DND-41 (cell line): ENCODE measurements around the gene SEPTIN10.

Experiments used
- ATAC-seq: fragments of 200-7000 bp; cut with Tn5 transposase; 3 replicates; pipeline ENCODE4 v1.9.1; 2021; ENCODE audit warnings: low read depth; ENCODE audit not compliant: insufficient read depth
- DNase-seq: peaks from one replicate; pipeline ENCODE4 v3.0.0-alpha.2; 2020
- H2AFZ ChIP-seq: 2 replicates; pipeline ENCODE4 v1.6.0; 2012; ENCODE audit warnings: low read depth, low read length
- H3K27ac ChIP-seq: 2 replicates; pipeline ENCODE4 v1.5.1; 2012; ENCODE audit warnings: low read length, inconsistent platforms
- H3K27me3 ChIP-seq: fragments of 200-600 bp; sonication (generic); 2 replicates; pipeline ENCODE4 v1.6.0; 2012; ENCODE audit warnings: low read length, mild to moderate bottlenecking, inconsistent platforms; ENCODE audit not compliant: insufficient read depth, poor library complexity
- H3K36me3 ChIP-seq: 2 replicates; pipeline ENCODE4 v1.5.1; 2012; ENCODE audit warnings: low read length, inconsistent platforms; ENCODE audit not compliant: insufficient read depth
- H3K4me1 ChIP-seq: 2 replicates; pipeline ENCODE4 v1.5.1; 2012; ENCODE audit warnings: mild to moderate bottlenecking, low read length; ENCODE audit not compliant: insufficient read depth
- H3K4me2 ChIP-seq: 2 replicates; pipeline ENCODE4 v1.6.0; 2012; ENCODE audit warnings: mild to moderate bottlenecking, moderate library complexity, low read length, inconsistent platforms; ENCODE audit not compliant: insufficient read depth
- H3K4me3 ChIP-seq, 2 experiments: fragments of 200-600 bp in 1 of 2; shearing (Covaris generic) in 1 of 2; 2 replicates each; pipeline ENCODE4 v1.5.1; 2012 to 2016; ENCODE audit warnings: inconsistent platforms in 2 of 2, low read length in 2 of 2, mild to moderate bottlenecking in 2 of 2, low read depth in 1 of 2, moderate library complexity in 1 of 2
- H3K79me2 ChIP-seq: 2 replicates; pipeline ENCODE4 v1.6.0; 2012; ENCODE audit warnings: low read length, inconsistent platforms; ENCODE audit not compliant: insufficient read depth
- H3K9ac ChIP-seq: 2 replicates; pipeline ENCODE4 v1.6.0; 2012; ENCODE audit warnings: low read depth, mild to moderate bottlenecking, inconsistent platforms, low read length, moderate library complexity
- H3K9me3 ChIP-seq: 2 replicates; pipeline ENCODE4 v1.5.1; 2012; ENCODE audit warnings: low read length, moderate library complexity, mild to moderate bottlenecking, inconsistent platforms; ENCODE audit not compliant: insufficient read depth, severe bottlenecking
- H4K20me1 ChIP-seq: 2 replicates; pipeline ENCODE4 v1.6.0; 2012; ENCODE audit warnings: low read length; ENCODE audit not compliant: insufficient read depth
- EZH2 ChIP-seq: IDR thresholded peaks from 3 replicates; pipeline ENCODE4 v1.6.1; 2012; ENCODE audit warnings: borderline replicate concordance, low read depth, mild to moderate bottlenecking, moderate library complexity, low read length, inconsistent platforms; ENCODE audit not compliant: severe bottlenecking
- TF ChIP-seq, protein P1 (sequence below): IDR thresholded peaks from 2 replicates; pipeline ENCODE4 v1.5.1; 2012; ENCODE audit warnings: borderline replicate concordance, low read length, moderate library complexity, mild to moderate bottlenecking; ENCODE audit not compliant: poor library complexity, severe bottlenecking; ENCODE audit errors: extremely low read depth

Gene SEPTIN10

DNA sequence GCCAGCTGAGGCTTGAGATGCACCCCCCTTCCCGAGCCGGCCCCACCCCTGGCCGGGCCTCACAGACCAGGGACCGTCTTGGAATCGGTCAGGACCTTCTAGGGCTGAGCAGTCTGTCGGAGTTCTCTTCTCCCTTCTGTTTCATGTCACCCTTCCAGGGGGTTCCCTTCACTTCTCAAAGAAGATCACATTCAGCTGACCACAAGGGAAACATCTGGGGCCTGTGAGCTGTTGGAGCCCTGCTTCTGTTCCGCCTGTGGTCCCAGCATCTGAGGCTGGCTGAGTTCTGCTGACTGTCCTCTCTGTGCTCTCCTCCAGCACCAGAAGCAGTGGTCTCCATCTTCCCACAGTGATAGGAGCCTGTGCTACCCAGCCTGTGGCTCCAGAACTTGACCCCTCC, 106.5 kb downstream of the SEPTIN10 start:
- TF ChIP-seq, protein P1, sequence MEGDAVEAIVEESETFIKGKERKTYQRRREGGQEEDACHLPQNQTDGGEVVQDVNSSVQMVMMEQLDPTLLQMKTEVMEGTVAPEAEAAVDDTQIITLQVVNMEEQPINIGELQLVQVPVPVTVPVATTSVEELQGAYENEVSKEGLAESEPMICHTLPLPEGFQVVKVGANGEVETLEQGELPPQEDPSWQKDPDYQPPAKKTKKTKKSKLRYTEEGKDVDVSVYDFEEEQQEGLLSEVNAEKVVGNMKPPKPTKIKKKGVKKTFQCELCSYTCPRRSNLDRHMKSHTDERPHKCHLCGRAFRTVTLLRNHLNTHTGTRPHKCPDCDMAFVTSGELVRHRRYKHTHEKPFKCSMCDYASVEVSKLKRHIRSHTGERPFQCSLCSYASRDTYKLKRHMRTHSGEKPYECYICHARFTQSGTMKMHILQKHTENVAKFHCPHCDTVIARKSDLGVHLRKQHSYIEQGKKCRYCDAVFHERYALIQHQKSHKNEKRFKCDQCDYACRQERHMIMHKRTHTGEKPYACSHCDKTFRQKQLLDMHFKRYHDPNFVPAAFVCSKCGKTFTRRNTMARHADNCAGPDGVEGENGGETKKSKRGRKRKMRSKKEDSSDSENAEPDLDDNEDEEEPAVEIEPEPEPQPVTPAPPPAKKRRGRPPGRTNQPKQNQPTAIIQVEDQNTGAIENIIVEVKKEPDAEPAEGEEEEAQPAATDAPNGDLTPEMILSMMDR, result no peak
- TF ChIP-seq EZH2, result no peak
- peaks cover 3% of the 10 kb centered on the region; the same call in 1 of the 2 replicates for H4K20me1 ChIP-seq
- peak; percentile 10 for DNase-seq

DNA sequence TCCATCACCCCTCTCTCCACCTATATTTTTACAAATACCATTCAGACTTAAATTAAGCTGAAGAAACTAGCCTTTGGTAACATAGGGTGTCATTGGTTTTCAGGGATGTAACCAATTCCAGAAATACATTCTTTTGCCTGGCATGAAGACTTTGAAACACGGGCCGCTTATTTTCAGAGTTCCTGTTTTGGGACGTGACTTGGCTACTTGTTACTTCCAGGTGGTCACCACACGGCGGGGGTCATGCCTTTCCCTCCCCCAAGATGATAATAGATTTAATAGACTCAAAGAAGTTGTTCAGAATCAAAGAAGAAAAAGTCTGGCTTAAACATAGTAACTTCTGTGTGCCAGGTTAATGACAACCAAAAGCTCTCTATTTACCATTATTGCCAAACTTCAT, 110.6 kb downstream of the SEPTIN10 start:
- H3K4me1 ChIP-seq, result no peaks in the 10 kb centered on the region
- H4K20me1 ChIP-seq, result no peaks in the 10 kb centered on the region; the same call in none of the 2 replicates
- H3K4me3 ChIP-seq, result no peak overlapping the region
- H3K27me3 ChIP-seq, result no peaks in the 10 kb centered on the region
- H3K4me2 ChIP-seq, result no peak overlapping the region
- H3K9ac ChIP-seq, result no peak overlapping the region
- no peak overlapping the region for H2AFZ ChIP-seq
- no peak for ATAC-seq
- H3K9me3 ChIP-seq, result no peaks in the 10 kb centered on the region
- H3K36me3 ChIP-seq, result no peaks in the 10 kb centered on the region
- no peak for TF ChIP-seq EZH2
- TF ChIP-seq, protein P1, result no peak
- no peak overlapping the region for H3K27ac ChIP-seq
- DNase-seq, result no peak
- no peaks in the 10 kb centered on the region for H3K79me2 ChIP-seq

More for the DNA sequence above, 106.5 kb downstream of the SEPTIN10 start:
- H3K9ac ChIP-seq, result no peak overlapping the region
- H3K27ac ChIP-seq, result no peak overlapping the region
- no peaks in the 10 kb centered on the region for H3K79me2 ChIP-seq
- no peaks in the 10 kb centered on the region for H3K9me3 ChIP-seq
- no peak overlapping the region for H3K4me3 ChIP-seq
- H3K4me1 ChIP-seq, result no peaks in the 10 kb centered on the region
- no peaks in the 10 kb centered on the region for H3K36me3 ChIP-seq
- no peaks in the 10 kb centered on the region for H3K27me3 ChIP-seq
- ATAC-seq, result no peak
- H3K4me2 ChIP-seq, result no peak overlapping the region
- no peak overlapping the region for H2AFZ ChIP-seq

DNA sequence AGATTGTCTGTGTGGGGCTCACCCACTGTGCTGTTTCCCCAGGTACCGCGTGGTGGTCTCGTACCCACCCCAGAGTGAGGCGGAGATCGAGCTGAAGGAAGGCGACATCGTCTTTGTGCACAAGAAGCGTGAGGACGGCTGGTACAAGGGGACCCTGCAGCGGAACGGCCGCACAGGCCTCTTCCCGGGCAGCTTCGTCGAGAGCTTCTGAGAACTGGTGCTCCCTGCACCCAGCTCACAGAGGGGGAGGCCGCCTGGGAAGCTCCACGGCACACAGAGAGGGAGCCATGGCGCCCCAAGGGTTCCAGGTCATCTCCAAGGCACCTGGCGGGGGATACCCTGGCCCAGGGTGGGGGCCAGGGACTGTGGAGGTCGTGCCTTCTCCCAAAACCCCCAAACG, 112.3 kb downstream of the SEPTIN10 start:
- DNase-seq (no peak), ATAC-seq (no peak)
- no peak overlapping the region for H3K27ac ChIP-seq
- no peaks in the 10 kb centered on the region for H3K4me1 ChIP-seq
- no peaks in the 10 kb centered on the region for H3K79me2 ChIP-seq
- H3K9ac ChIP-seq, result no peak overlapping the region
- no peaks in the 10 kb centered on the region for H3K27me3 ChIP-seq
- H2AFZ ChIP-seq, result no peak overlapping the region
- no peak for TF ChIP-seq EZH2
- TF ChIP-seq, protein P1, result no peak
- H3K36me3 ChIP-seq, result no peaks in the 10 kb centered on the region
- no peak overlapping the region for H3K4me3 ChIP-seq
- H4K20me1 ChIP-seq, result no peaks in the 10 kb centered on the region; the same call in none of the 2 replicates
- H3K9me3 ChIP-seq, result no peaks in the 10 kb centered on the region
- no peak overlapping the region for H3K4me2 ChIP-seq

DNA sequence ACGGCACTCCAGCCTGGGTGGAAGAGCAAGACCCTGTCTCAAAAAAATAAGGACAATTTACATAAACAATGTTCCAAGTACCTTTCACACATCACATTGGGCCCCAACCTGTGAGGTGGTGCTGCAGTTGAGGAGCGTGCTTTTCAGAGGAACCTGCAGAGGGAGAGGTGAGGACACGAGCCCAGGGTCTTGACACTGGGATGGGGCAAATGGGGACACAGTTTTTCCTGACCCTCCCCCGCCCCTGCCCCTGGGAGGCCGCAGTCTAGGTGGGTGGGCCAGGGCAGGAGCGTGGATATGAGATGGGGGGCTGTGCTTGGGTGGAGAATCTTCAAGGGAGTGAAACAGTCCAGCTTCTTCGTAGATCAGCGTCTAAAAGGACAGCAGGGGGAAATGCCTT, 112.9 kb downstream of the SEPTIN10 start:
- Histone ChIP-seq H3K4me1 (no peaks in the 10 kb centered on the region), H3K9me3 (no peaks in the 10 kb centered on the region), H3K4me2 (no peak overlapping the region), H3K79me2 (no peaks in the 10 kb centered on the region), H3K4me3 (no peak overlapping the region), H3K27ac (no peak overlapping the region), H2AFZ (no peak overlapping the region), H3K27me3 (no peaks in the 10 kb centered on the region), H3K9ac (no peak overlapping the region), H3K36me3 (no peaks in the 10 kb centered on the region), H4K20me1 (no peaks in the 10 kb centered on the region; the same call in none of the 2 replicates)
- no peak for ATAC-seq
- TF ChIP-seq, protein P1, result no peak
- TF ChIP-seq EZH2, result no peak
- DNase-seq, result no peak
